HPDE6-E6E7 (cell line): ENCODE data around the gene AKAP5.
"Not testable (repeated sequence)": the region's sequence is repeated elsewhere in the genome, so short reads cannot be mapped to it uniquely, and the experiment has no call there.

Source experiments
- DNase-seq: peaks from one replicate; pipeline ENCODE4 v3.0.0; 2011; ENCODE audit warnings: missing footprints; ENCODE audit errors: extremely low spot score

Gene AKAP5

GRCh38 chr14:64503434-64504309, 38.4 kb downstream of the AKAP5 start, which contains the start of gene ZBTB25:
TSS of gene ZBTB25 (minus strand) at chr14:64503838. CDS start at chr14:64490533, 13,305 bp downstream.
- peak; percentile 73 for DNase-seq

GRCh38 chr14:64504310-64504896, 39.1 kb downstream of the AKAP5 start, which contains the start of gene ZBTB1:
TSS of gene ZBTB1 (plus strand) at chr14:64504770. CDS start at chr14:64521505, 16,735 bp downstream.
- peak; percentile 53 for DNase-seq

- peak; percentile 86 for DNase-seq
Measured at GRCh38 chr14:64504897-64505794, 39.8 kb downstream of the AKAP5 start.

GRCh38 chr14:64506721-64507120, 41.4 kb downstream of the AKAP5 start:
- no peak for DNase-seq

GRCh38 chr14:64507376-64508156, 42.3 kb downstream of the AKAP5 start:
- DNase-seq, result peak; percentile 72

- DNase-seq, result no peak
Measured at GRCh38 chr14:64508215-64508776, 43.0 kb downstream of the AKAP5 start.

- no peak for DNase-seq
Measured at GRCh38 chr14:64509036-64509435, 43.7 kb downstream of the AKAP5 start.

- no peak for DNase-seq
Measured at GRCh38 chr14:64510825-64511671, 45.7 kb downstream of the AKAP5 start.

- no peak for DNase-seq
Measured at GRCh38 chr14:64513271-64513670, 48.0 kb downstream of the AKAP5 start.

- no peak for DNase-seq
Measured at GRCh38 chr14:64515053-64515452, 49.8 kb downstream of the AKAP5 start.

GRCh38 chr14:64516969-64517368, 51.7 kb downstream of the AKAP5 start:
- no peak for DNase-seq

- DNase-seq, result not testable (repeated sequence)
Measured at GRCh38 chr14:64517667-64518066, 52.4 kb downstream of the AKAP5 start.

GRCh38 chr14:64518229-64518628, 52.9 kb downstream of the AKAP5 start:
- no peak for DNase-seq

GRCh38 chr14:64520699-64521098, 55.4 kb downstream of the AKAP5 start:
- DNase-seq, result no peak

- DNase-seq, result no peak
Measured at GRCh38 chr14:64522591-64523355, 57.5 kb downstream of the AKAP5 start.
